Coronary artery (tissue), 2 donors: ENCODE measurements around the gene GAL3ST1.
A peak's percentile ranks its signal among the peaks of the same experiment; 100 is the strongest.
"Not testable (repeated sequence)": the region's sequence is repeated elsewhere in the genome, so short reads cannot be mapped to it uniquely, and the experiment has no call there.

ENCODE experiments used
- DNase-seq: peaks from one replicate; pipeline ENCODE4 v3.0.0-alpha.2; 2017; ENCODE audit warnings: low spot score
- H3K27ac ChIP-seq, 2 donors: fragments of 200-600 bp; sonication (generic); one replicate each; pipeline ENCODE4 v1.5.1; 2016 to 2019
- H3K4me3 ChIP-seq: fragments of 200-600 bp; sonication (generic); 2 replicates; pipeline ENCODE4 v1.5.1; 2016; ENCODE audit warnings: mild to moderate bottlenecking, moderate library complexity
- TF ChIP-seq, protein P1 (sequence below): fragments of 200-600 bp; sonication (generic); IDR thresholded peaks from one replicate; pipeline ENCODE4 v1.5.1; 2019; ENCODE audit warnings: antibody characterized with exemption

GAL3ST1 gene

DNA sequence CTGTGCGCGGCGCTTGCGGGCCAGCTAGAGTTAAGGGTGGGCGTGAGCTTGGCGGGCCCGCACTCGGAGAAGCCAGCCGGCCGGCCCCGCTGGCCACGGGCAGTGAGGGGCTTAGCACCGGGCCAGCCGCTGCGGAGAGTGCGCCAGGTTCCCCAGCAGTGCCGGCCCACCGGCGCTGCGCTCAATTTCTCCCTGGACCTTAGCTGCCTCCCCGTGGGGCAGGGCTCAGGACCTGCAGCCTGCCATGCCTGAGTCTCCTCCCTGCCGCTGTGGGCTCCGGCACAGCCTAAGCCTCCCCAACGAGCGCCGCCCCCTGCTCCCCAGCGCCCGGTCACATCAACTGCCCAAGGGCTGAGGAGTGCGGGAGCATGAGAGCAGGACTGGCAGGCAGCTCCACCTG lies 22.4 kb upstream of the GAL3ST1 start:
- TF ChIP-seq, protein P1, sequence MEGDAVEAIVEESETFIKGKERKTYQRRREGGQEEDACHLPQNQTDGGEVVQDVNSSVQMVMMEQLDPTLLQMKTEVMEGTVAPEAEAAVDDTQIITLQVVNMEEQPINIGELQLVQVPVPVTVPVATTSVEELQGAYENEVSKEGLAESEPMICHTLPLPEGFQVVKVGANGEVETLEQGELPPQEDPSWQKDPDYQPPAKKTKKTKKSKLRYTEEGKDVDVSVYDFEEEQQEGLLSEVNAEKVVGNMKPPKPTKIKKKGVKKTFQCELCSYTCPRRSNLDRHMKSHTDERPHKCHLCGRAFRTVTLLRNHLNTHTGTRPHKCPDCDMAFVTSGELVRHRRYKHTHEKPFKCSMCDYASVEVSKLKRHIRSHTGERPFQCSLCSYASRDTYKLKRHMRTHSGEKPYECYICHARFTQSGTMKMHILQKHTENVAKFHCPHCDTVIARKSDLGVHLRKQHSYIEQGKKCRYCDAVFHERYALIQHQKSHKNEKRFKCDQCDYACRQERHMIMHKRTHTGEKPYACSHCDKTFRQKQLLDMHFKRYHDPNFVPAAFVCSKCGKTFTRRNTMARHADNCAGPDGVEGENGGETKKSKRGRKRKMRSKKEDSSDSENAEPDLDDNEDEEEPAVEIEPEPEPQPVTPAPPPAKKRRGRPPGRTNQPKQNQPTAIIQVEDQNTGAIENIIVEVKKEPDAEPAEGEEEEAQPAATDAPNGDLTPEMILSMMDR, result no peak
- no peak overlapping the region for H3K4me3 ChIP-seq
- H3K27ac ChIP-seq, result no peak overlapping the region
- DNase-seq, result no peak

DNA sequence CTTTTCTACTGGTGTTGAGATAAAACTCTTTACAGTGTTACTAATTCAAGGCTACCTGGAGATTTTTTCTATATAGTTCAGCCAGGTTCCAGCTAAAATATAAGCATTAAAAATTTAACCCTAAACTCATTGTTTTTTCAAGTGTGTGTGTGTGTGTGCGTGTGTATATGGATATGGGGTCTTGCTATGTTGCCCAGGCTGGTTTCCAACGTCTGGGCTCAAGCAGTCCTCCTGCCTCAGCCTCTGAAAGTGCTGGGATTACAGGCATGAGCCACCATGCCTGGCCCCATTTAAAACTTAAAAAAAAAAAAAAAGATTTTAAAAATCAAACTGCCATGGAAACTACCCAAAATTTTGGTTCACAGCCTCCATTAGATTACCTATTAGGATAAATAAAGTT lies 21.7 kb upstream of the GAL3ST1 start:
- TF ChIP-seq, protein P1, result no peak
- no peak for DNase-seq
- Histone ChIP-seq H3K4me3 (no peak overlapping the region), H3K27ac (no peak overlapping the region)

DNA sequence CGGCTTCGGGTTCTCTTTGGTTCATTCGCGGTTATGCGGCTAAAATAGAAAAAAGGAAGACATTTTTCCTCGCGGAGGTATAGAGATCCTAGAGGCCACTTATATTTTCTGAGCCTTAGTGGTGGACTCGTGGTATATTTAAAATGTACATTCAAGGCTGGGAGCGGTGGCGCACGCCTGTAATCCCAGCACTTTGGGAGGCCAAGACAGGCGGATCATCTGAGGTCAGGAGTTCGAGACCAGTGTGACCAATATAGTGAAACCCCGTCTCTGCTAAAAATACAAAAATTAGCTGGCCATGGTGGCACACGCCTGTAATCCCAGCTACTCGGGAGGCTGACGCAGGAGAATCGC lies 17.9 kb upstream of the GAL3ST1 start:
- not testable (repeated sequence) for DNase-seq
- Histone ChIP-seq H3K4me3 (peak overlapping the region; percentile 77), H3K27ac (peak overlapping the region; percentile 54 to 85)

DNA sequence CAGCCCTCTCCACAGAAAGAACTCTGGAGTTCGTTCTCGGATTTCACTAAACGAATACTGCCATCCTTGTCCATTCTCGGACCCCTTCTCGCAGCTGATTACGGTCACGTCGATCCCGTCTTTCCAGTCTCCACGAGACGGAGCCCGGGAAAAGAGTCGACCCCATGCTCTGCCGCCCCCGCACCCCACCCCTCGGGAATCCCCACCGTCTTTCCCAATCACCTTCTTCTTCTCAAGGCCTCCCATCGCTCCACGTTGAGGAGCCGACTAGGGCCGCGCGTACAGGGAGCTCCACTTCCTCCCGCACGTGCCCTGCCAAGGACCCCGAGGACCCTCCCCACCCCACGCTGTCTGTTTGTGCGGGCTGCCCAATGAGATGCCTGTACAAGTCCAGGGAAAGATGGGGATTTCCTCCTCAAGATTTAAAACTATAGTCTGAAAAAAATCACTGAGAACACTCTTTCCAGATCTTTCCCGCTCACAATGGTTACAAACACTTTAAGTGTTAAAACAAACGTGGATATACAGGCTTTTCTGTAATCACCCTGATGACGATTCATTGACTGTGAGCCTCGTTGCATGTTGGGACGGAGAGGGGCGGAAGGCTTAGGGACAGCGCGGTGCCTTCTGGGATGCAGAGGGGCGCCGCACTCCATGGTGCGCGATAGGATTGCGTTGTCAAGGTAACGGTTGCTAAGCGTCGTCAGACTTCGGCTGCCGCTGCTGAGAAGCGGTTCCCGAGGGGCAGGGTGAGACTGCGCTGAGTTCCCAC lies 17.3 kb upstream of the GAL3ST1 start, which contains the start of gene PES1:
Gene PES1, minus strand, starts transcription at position 323 of the 772 bp plus-strand sequence. Its CDS starts 77 bp downstream, at position 246.
- peak; percentile 96 for DNase-seq

DNA sequence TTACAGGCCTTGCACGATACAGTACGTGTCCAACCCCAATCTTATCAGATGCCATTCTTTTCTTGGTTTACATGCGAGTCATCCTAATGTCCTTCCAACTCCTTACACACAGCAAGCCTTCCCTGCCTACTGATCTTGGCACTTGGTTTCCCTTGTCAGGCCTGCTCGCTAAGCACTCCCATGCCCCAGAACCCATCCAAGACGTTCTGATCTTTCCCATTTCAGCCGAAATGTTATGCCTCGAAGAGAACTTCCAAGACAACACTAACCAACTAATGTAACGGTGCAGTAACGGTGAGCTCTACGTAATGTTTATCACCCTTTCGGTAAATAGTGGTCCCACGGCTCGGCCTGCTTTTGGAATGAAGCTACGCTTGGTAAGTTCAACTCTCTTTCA lies 16.7 kb upstream of the GAL3ST1 start:
- peak overlapping the region; percentile 77 for H3K4me3 ChIP-seq
- no peak for DNase-seq
- H3K27ac ChIP-seq, result peak overlapping the region; percentile 54 to 85
- TF ChIP-seq, protein P1, result no peak

More for the DNA sequence above, 17.3 kb upstream of the GAL3ST1 start, which contains the start of gene PES1:
- peak within 1 kb of the TSS; percentile 77 for H3K4me3 ChIP-seq
- TF ChIP-seq, protein P1, result no peak
- peak within 1 kb of the TSS; percentile 54 to 85 for H3K27ac ChIP-seq

DNA sequence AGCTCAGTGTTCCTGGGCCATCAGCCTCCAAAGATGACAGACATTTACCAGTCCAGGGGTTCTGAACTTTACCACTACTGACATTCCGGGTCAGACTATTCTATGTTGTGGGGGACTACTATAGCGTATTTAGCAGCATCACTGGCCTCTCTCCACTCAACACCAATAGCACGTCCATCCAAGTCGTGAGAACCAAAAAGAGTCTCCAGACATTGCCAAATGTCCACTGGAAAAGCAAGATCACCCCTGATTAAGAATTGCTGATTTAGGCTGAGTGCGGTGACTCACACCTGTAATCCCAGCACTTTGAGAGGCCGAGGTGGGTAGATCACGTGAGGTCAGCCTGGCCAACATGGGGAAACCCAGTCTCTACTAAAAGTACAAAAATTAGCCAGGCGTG lies 11.9 kb upstream of the GAL3ST1 start:
- TF ChIP-seq, protein P1, result no peak
- H3K27ac ChIP-seq, result no peak overlapping the region
- no peak for DNase-seq
- no peak overlapping the region for H3K4me3 ChIP-seq

DNA sequence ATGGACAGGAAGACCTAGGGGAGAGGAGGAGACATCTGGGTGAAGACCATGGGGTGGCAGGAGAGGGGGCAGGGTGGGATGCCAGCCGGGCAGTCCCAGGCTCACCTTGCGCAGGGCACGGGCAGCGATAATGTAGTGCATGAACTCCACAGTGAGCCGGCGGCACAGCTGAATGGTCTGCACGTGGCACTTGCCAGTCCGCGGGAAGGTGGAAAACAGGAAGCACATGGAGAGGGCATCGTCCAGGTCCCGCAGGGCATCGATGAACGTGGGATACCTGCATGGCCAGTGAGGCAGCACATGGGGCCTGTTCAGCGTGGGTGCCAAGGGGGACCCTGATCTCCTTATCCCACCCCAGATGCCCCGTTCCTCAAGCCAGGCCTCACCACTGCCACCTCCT lies 10.0 kb upstream of the GAL3ST1 start:
- TF ChIP-seq, protein P1, result no peak
- Histone ChIP-seq H3K4me3 (no peak overlapping the region), H3K27ac (no peak overlapping the region)
- DNase-seq, result no peak
